Panc1 (cell line): ENCODE results near the gene CDK5RAP2. TPM values are rescaled to one million over a fixed set of nuclear protein-coding genes. Genes with fewer than 3 reads are reported as not detected.

Source experiments
- ATAC-seq: fragments of 200-7000 bp; cut with Tn5 transposase; 2 replicates; pipeline ENCODE4 v1.9.1; 2020; ENCODE audit warnings: mild to moderate bottlenecking, moderate library complexity
- BruUV-seq: library from RNA; stranded (reverse); fragments of 400-500 nt; replicated peaks from 2 replicates; lab custom pipeline; 2021; lab: Mats Ljungman, UMichigan
- CTCF ChIA-PET: fragments of 300-600 bp; sonication (Branson Sonifier 250); formaldehyde crosslinking; loops from one replicate; lab custom pipeline; 2022; ENCODE audit warnings: antibody characterized with exemption; lab: Charles Lee
- POLR2A ChIA-PET: fragments of 300-600 bp; sonication (Branson Sonifier 250); formaldehyde crosslinking; loops from one replicate; lab custom pipeline; 2022; ENCODE audit warnings: antibody characterized with exemption; lab: Charles Lee
- DNase-seq: peaks from one replicate; pipeline ENCODE4 v3.0.0-alpha.2; 2010; ENCODE audit warnings: low read depth, low spot score
- H3K27ac ChIP-seq: 2 replicates; pipeline ENCODE4 v1.5.1; 2011; ENCODE audit warnings: mild to moderate bottlenecking, low read length, inconsistent platforms
- H3K27me3 ChIP-seq: fragments of 200-500 bp; sonication (Bioruptor generic); 2 replicates; pipeline ENCODE4 v1.6.0; 2014; ENCODE audit warnings: low read length, inconsistent platforms; ENCODE audit not compliant: control insufficient read depth, insufficient read depth
- H3K36me3 ChIP-seq: fragments of 200-500 bp; sonication (Bioruptor generic); 2 replicates; pipeline ENCODE4 v1.5.1; 2014; ENCODE audit warnings: inconsistent platforms, mild to moderate bottlenecking, low read length, moderate library complexity; ENCODE audit not compliant: control insufficient read depth, insufficient read depth
- H3K4me1 ChIP-seq: 2 replicates; pipeline ENCODE4 v1.5.1; 2011; ENCODE audit warnings: inconsistent platforms, mild to moderate bottlenecking, low read length, moderate library complexity; ENCODE audit not compliant: control insufficient read depth, insufficient read depth
- H3K4me3 ChIP-seq, 2 experiments: 2 replicates each; pipeline ENCODE4 v1.5.1; 2011 to 2012; ENCODE audit warnings: low read depth in 2 of 2, low read length in 2 of 2, mild to moderate bottlenecking in 2 of 2, inconsistent platforms in 1 of 2, moderate library complexity in 1 of 2
- H3K9me3 ChIP-seq: fragments of 200-500 bp; sonication (Bioruptor generic); 2 replicates; pipeline ENCODE4 v1.5.1; 2014; ENCODE audit warnings: low read depth, mild to moderate bottlenecking, inconsistent platforms, low read length, moderate library complexity; ENCODE audit not compliant: control insufficient read depth, insufficient read depth
- CTCF ChIP-seq: fragments of 450-650 bp; IDR thresholded peaks from 2 replicates; pipeline ENCODE4 v1.5.1; 2017; ENCODE audit warnings: mild to moderate bottlenecking
- POLR2AphosphoS5 ChIP-seq: IDR thresholded peaks from 2 replicates; pipeline ENCODE4 v1.6.1; 2012; ENCODE audit warnings: mild to moderate bottlenecking, low read depth, low read length, moderate library complexity
- REST ChIP-seq, 2 experiments: IDR thresholded peaks; 2 replicates each; pipeline ENCODE4 v1.6.1; 2011 to 2012; ENCODE audit warnings: low read depth in 2 of 2, control low read depth in 1 of 2, low read length in 1 of 2, mild to moderate bottlenecking in 1 of 2, moderate library complexity in 1 of 2; ENCODE audit not compliant: insufficient read depth in 1 of 2
- SIN3A ChIP-seq: IDR thresholded peaks from 2 replicates; pipeline ENCODE4 v1.6.1; 2012; ENCODE audit warnings: low read depth, mild to moderate bottlenecking, low read length, moderate library complexity, borderline replicate concordance; ENCODE audit not compliant: insufficient read depth
- TCF7L2 ChIP-seq: IDR thresholded peaks from 2 replicates; pipeline ENCODE4 v1.6.1; 2011; ENCODE audit warnings: mild to moderate bottlenecking, low read depth, low read length, inconsistent platforms
- in situ Hi-C: cut with HindIII; loops from 2 replicates; pipeline ENCODE4 v1.10.0; 2016; ENCODE audit warnings: low sequenced_read_pairs, low pct_unique_long_range_greater_than_20kb
- intact Hi-C: fragments of 100-400 bp; cut with micrococcal nuclease; formaldehyde crosslinking; loops from one replicate; pipeline ENCODE4 v1.10.0; 2022; ENCODE audit not compliant: unreplicated experiment
- total RNA-seq: library from RNA; stranded (reverse); gene quantifications from one replicate; pipeline ENCODE4 v1.2.1, GENCODE V29; 2021; ENCODE audit not compliant: unreplicated experiment

The CDK5RAP2 gene
- total RNA-seq, 1 experiment from 2014 or later = 47.7 TPM

- ATAC-seq = no peak
- CTCF ChIA-PET = no interaction called here
- Histone ChIP-seq H3K4me3 (no peak overlapping the region), H3K27ac (no peak overlapping the region), H3K4me1 (no peaks in the 10 kb centered on the region), H3K27me3 (no peaks in the 10 kb centered on the region), H3K36me3 (no peaks in the 10 kb centered on the region; the same call in 1 of the 2 replicates), H3K9me3 (no peaks in the 10 kb centered on the region)
- BruUV-seq = no TSS peak
- intact Hi-C loops = no loop called here
- in situ Hi-C loops = no loop called here
- TF ChIP-seq SIN3A (no peak), REST (IDR thresholded peaks at IDR 0.05; ENCODE audit: insufficient read depth in 1 of 2, low read depth in 2 of 2, low read length in 1 of 2) (no peak), CTCF (no peak), POLR2AphosphoS5 (no peak), TCF7L2 (no peak)
- DNase-seq = no peak
- POLR2A ChIA-PET = no interaction called here
These were observed 190.1 kb downstream of the CDK5RAP2 start for GRCh38 chr9:120389867-120390266.

GRCh38 chr9:120389300-120389699, 190.7 kb downstream of the CDK5RAP2 start:
- DNase-seq (no peak), ATAC-seq (no peak)
- no peaks in the 10 kb centered on the region for H3K36me3 ChIP-seq
- ChIA-PET POLR2A (no interaction called here), CTCF (no interaction called here)
- H3K27ac ChIP-seq = no peak overlapping the region
- intact Hi-C loops (no loop called here), in situ Hi-C loops (no loop called here)
- no peak for TF ChIP-seq CTCF
- TF ChIP-seq POLR2AphosphoS5 = no peak
- no peak for TF ChIP-seq REST (IDR thresholded peaks at IDR 0.05; ENCODE audit: insufficient read depth in 1 of 2, low read depth in 2 of 2, low read length in 1 of 2)
- no peak for TF ChIP-seq TCF7L2
- no peak for TF ChIP-seq SIN3A
- H3K9me3 ChIP-seq = no peaks in the 10 kb centered on the region
- H3K27me3 ChIP-seq = no peaks in the 10 kb centered on the region
- H3K4me3 ChIP-seq = no peak overlapping the region
- H3K4me1 ChIP-seq = no peaks in the 10 kb centered on the region
- no TSS peak for BruUV-seq
